ENCODE results near the gene ZC2HC1C. TPM values are rescaled to one million over a fixed set of nuclear protein-coding genes. Genes with fewer than 3 reads are reported as not detected.

Gene ZC2HC1C
- 1 to 10 TPM in 3 of 6 experiments, under 1 TPM in 3; 0.43 to 1.4 (median 1.1) TPM for total RNA-seq (2021; fragmentation: NEBNext Ultra II Directional; extraction: Animal tissue kit (Norgen Biotek cat#: 25700))
- long read RNA-seq, partial matches to known transcripts, result 0 of 1 reads
- long read RNA-seq, other reads (novel, unspliced or antisense), result 1 of 1 reads

- H3K27me3 Mint-ChIP-seq (ENCODE audit: insufficient read depth), result peaks cover 1% of the 10 kb centered on the region
- no peak within 1 kb of the TSS for H3K4me3 Mint-ChIP-seq
- no peaks in the 10 kb centered on the region for H3K9me3 Mint-ChIP-seq
- H3K4me1 Mint-ChIP-seq (ENCODE audit: low read depth), result peaks cover 8% of the 10 kb centered on the region
- TF ChIP-seq CTCF (IDR thresholded peaks at IDR 0.05), result no peak
- peak within 1 kb of the TSS; percentile 27 for H3K27ac Mint-ChIP-seq
- no peaks in the 10 kb centered on the region for H3K36me3 Mint-ChIP-seq (ENCODE audit: low read depth)
- peak; percentile 74 for DNase-seq
These were observed at the start of gene ZC2HC1C for GRCh38 chr14:75069121-75069810. Gene ZC2HC1C, plus strand, starts transcription at chr14:75069641. Its CDS starts 933 bp downstream, at chr14:75070574.

- H3K36me3 Mint-ChIP-seq (ENCODE audit: low read depth), result peaks cover 18% of the 10 kb centered on the region; the same call in 1 of the 2 replicates
- peaks cover 18% of the 10 kb centered on the region for H3K4me1 Mint-ChIP-seq (ENCODE audit: low read depth)
- peak; percentile 69 for TF ChIP-seq CTCF (IDR thresholded peaks at IDR 0.05)
- H3K27ac Mint-ChIP-seq, result no peak overlapping the region
- DNase-seq, result no peak
- H3K4me3 Mint-ChIP-seq, result no peak overlapping the region
- no peaks in the 10 kb centered on the region; the same call in 1 of the 2 replicates for H3K27me3 Mint-ChIP-seq (ENCODE audit: insufficient read depth)
- no peaks in the 10 kb centered on the region for H3K9me3 Mint-ChIP-seq
These were observed 46.8 kb upstream of the ZC2HC1C start for GRCh38 chr14:75022655-75023054.

- no peaks in the 10 kb centered on the region for H3K9me3 Mint-ChIP-seq
- no peak overlapping the region for H3K4me3 Mint-ChIP-seq
- peaks cover 18% of the 10 kb centered on the region; the same call in 1 of the 2 replicates for H3K36me3 Mint-ChIP-seq (ENCODE audit: low read depth)
- H3K27me3 Mint-ChIP-seq (ENCODE audit: insufficient read depth), result no peaks in the 10 kb centered on the region; the same call in 1 of the 2 replicates
- no peak overlapping the region for H3K27ac Mint-ChIP-seq
- no peak for TF ChIP-seq CTCF (IDR thresholded peaks at IDR 0.05)
- H3K4me1 Mint-ChIP-seq (ENCODE audit: low read depth), result peaks cover 18% of the 10 kb centered on the region
- no peak for DNase-seq
These were observed 46.3 kb upstream of the ZC2HC1C start for GRCh38 chr14:75023108-75023507.

GRCh38 chr14:75025082-75025481 is 44.4 kb upstream of the ZC2HC1C start:
- Mint-ChIP-seq H3K27me3 (ENCODE audit: insufficient read depth) (no peaks in the 10 kb centered on the region; the same call in 1 of the 2 replicates), H3K27ac (no peak overlapping the region), H3K4me3 (no peak overlapping the region), H3K4me1 (ENCODE audit: low read depth) (peaks cover 14% of the 10 kb centered on the region), H3K9me3 (no peaks in the 10 kb centered on the region), H3K36me3 (ENCODE audit: low read depth) (peaks cover 16% of the 10 kb centered on the region; the same call in 1 of the 2 replicates)
- no peak for TF ChIP-seq CTCF (IDR thresholded peaks at IDR 0.05)
- no peak for DNase-seq

GRCh38 chr14:75025876-75026275 is 43.6 kb upstream of the ZC2HC1C start:
- DNase-seq, result no peak
- no peak overlapping the region for H3K27ac Mint-ChIP-seq
- no peaks in the 10 kb centered on the region; the same call in 1 of the 2 replicates for H3K27me3 Mint-ChIP-seq (ENCODE audit: insufficient read depth)
- H3K9me3 Mint-ChIP-seq, result no peaks in the 10 kb centered on the region
- H3K4me3 Mint-ChIP-seq, result no peak overlapping the region
- no peak for TF ChIP-seq CTCF (IDR thresholded peaks at IDR 0.05)
- peaks cover 12% of the 10 kb centered on the region; the same call in 1 of the 2 replicates for H3K36me3 Mint-ChIP-seq (ENCODE audit: low read depth)
- peaks cover 17% of the 10 kb centered on the region for H3K4me1 Mint-ChIP-seq (ENCODE audit: low read depth)
